GM10847 (cell line): ENCODE data around the gene PLEKHA6.

Experiments used
- POLR2A ChIP-seq: IDR thresholded peaks from 2 replicates; pipeline ENCODE4 v1.6.1; 2011; ENCODE audit not compliant: insufficient read length; ENCODE audit errors: extremely low read depth

Gene PLEKHA6

DNA sequence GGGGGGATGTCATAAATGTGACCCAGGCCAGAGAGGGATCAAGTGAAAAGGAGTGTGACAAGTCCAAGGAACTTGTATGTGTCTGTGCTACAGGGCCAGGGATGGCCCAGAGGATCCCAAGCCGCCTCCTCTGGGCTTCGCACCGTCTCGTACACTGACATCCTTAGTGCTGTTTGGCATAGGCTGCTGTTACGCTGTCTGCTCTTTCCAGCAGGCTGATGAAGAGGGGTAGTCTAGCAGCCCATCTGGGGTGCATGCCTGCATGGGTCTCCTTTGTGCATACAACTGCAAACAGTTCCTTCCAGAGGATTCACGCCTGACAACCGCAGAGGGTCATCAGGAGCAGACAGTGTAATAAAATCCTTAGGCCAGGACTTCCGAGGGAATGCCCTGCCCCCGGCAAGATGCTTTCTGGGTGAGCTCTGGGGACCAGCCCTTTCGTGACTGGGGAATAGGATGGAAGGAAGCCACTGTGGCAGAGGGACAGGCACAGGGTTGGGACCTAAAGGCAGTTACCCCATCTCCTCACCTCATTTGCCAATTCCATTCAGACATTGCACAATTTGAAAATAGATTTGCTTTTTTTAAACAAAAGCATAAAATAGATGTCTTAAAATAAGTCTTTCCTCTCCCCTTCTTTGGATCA, 139.6 kb downstream of the PLEKHA6 start:
- no peak for TF ChIP-seq POLR2A

DNA sequence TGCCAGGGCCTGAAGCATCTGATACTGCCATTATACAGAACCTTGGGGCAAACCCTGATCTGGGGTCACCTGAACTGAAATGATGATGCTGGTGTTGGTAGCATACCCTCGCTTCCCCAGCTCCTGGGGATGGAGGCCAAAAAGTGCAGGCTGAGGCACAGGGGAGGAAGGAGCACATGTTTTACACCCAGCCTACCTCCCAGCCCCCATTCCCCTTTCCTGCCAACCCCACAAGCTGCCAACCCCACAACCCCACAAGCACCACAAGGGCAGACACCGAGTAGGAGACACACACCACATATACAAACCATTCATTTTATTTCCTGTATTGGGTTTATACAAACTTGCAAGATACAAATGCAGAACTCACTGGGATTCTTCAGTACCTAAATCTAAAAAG, 141.2 kb downstream of the PLEKHA6 start:
- no peak for TF ChIP-seq POLR2A

DNA sequence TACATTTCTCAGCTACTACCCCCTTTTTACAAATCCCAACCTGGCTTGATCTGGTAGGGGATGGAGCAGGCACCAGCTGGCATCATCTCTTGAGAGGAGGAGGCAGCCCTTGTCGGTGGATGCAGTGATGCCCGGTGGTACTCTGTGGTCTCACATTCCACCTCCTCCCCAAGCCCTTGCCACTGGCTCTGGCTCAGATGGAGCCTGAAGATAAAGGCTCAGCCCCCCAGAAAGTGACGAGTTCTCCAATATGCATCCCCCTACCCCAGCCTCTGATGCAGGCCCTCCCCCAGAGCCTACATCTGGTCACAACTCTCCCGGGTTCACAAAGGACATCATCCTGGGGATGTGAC, 142.1 kb downstream of the PLEKHA6 start:
- TF ChIP-seq POLR2A, result no peak

DNA sequence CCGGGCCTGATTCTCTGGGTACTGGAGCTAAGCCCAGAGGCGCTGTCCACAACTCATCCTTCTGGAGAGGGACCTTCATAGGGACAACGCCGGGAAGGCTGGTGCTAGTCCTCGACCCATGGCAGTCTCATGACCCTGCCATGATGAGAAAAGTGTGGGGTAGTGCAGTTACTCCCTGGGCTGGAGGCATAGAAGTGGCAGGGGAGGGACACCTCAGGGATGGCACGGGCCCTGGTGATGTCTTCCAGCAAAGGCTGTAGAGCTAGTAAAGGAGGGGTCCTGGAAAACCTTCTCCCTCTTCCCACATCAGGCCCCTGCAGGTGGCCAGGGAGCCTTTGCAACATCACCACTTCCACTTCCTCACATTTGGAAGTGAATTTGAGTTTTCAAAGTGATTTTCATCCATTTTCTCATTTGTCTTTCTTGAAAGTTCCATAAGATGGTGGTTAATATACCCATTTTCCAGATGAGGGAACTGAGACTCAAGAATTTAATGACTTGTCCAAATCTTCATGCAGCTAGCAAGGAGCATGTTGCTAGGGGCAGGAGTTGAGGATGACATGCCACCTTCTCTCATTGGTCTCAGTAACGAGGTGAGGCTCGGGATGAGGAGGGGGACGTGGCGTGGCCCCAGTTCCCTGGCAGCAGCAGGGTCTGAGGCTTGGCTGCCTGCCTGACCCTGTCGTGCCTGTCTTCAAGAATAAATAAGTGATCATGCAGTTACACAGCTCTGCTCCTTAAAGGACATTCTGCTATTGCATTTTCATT, 142.7 kb downstream of the PLEKHA6 start:
- TF ChIP-seq POLR2A, result no peak

DNA sequence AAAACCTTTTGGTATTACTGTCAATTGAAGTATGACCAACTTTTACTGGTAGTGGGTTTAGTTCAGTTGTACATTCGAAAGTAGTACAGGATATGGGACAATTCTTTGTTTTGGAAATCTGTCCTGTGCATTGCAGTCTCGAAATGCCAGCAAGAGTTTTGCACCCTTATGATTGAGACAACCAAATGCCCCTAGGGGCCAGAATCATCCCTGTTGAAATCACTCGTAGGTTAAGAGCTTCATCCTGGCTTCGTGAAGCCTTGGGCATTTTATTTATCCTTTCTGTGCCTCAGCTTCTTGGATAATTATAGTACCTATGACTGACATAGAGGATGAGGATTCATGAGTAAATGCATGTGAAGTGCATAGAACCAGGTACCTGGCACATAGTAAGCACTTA, 143.5 kb downstream of the PLEKHA6 start:
- no peak for TF ChIP-seq POLR2A

DNA sequence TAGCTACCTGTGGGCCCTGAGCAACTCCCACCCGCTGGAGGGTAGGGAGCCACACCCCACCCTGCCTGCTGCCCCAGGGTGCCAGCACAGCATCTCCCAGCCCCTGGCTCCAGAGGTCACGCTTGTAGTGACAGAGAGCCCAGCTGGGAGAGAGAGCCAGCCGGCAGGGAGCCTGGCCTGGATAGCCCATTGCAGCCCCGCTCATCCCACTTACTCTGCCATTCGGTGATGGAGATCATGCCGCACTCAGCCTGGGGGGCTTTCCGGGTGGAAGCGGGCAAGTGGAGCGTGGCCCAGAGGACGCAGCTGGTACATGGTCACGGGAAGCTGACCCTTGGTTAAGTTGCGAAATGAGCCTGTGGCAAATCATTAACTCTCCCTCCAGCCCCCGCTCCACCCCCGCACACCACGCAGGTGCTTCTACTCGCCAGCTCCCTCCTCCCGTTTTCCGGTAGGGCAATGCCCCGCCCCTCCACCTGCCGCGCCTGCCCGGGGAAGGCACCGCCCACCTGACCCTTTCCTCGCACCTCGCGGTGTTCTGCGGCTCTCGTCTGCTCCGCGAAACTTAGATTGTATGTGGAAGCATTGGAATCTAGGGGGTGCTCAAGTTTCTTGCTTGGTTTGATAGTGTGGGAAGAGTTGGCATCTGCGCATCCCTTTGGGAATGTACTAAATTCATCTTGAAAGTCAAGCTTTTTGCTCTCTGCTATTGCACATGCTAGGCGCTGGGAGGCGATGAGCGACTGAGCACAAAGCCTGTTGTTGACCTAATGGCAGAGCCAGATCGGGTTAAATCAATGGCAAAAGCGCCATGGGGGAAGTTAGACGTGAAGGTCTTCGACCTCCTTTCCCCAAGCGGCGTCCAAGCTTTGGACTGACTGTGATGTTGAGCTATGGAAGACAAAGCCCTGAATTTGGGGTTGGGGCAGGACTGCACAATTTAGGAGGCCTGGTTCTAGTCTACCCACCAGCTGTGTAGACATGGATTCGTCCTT, 145.8 kb downstream of the PLEKHA6 start, which contains the start of gene GOLT1A:
Gene GOLT1A (minus strand): TSS at position 321 of the 995 bp plus-strand sequence. CDS start 82 bp downstream, at position 239.
- TF ChIP-seq POLR2A, result no peak

DNA sequence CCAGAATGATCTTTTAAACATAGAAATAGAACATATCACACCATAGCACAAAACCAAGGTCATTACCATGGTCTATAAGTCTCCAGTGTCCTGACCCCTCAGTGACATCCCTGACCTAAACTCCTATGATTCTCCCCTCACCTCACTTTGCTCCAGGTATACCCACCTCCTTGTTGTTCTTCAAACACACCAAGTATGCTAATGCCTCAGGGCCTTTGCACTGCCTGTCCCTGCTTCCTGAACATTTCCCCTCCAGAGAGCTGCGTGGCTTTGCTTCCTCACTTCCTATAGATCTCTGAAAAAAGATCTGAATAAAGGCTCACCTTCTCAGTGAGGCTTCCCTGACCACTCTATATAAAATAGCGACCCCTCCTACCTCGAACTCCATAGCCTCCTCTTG, 147.0 kb downstream of the PLEKHA6 start:
- TF ChIP-seq POLR2A, result no peak

DNA sequence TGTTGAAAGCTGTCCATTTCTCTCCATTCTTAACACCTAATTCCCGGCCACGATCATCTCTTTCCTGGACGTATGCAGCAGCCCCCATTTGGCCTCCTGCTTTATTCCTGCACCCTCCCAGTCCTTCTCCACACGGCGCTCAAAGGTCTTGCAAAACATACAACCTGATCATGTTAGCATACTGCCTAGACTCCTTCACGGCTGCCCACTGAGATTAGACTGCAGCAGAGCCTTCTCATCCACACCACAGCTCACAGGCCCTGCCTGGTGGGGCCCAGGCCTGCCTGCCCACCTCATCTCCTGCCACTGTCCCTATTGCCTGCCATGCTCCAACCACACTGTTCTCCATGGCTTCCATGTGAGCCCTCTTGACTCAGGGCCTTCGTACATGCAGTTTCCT, 148.7 kb downstream of the PLEKHA6 start:
- no peak for TF ChIP-seq POLR2A

DNA sequence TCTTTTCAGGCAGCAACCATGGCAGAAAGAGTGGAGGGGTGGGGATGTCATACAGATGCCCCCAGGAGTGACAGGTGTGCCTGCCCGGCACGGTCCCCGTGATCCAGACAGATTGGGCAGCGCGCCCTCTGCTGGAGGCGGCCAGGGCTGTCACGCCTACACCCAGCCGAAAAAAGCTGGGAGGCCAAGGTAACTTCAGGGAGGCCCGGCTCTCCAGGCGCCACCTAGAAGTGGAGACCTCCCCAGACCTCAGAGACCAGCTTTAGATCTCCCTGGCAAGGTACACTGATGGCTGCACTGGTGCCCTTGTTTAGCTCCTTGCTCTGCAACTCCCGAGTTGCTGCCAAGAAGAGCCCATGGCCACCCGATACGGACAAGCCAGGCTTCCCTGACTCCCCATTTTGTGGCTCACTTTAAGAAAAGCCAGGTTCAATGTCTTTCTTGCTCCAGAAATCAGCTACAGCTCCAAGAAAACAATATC, 152.6 kb downstream of the PLEKHA6 start:
- no peak for TF ChIP-seq POLR2A

DNA sequence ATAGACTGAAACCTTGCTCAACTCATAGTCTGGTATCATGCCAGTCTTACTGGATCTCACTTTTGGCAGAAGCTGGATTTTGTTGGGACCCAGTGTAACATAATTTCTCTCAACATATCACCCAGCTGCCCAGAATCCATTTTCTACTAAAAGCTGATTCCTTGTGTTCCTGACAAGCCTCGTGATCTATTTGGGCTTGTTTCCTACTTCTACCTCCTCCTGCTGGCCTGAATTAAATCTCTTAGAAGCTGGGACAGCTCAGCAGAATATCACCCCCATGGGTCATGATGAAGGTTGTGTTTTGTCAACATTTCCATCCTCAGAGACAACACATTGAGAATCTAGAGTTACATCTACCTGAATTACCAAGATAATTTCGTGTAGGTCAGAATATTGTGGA, 153.6 kb downstream of the PLEKHA6 start:
- no peak for TF ChIP-seq POLR2A

DNA sequence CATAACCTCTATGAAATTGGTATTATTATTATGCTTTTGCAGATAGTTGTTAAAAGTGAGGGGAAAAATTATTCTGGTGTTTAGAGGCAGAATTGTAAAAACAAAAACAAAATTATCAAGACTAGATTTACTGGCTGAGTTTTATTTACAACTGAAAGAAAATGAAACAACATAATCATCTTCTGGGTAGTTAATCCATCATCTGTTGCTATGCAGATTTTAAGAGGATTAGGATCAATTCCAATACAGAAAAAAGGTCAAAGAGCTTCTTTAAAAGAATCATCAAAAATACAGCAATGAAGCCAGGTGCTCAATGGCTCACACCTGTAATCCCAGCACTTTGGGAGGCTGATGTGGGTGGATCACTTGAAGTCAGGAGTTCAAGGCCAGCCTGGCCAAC, 154.2 kb downstream of the PLEKHA6 start:
- TF ChIP-seq POLR2A, result no peak

DNA sequence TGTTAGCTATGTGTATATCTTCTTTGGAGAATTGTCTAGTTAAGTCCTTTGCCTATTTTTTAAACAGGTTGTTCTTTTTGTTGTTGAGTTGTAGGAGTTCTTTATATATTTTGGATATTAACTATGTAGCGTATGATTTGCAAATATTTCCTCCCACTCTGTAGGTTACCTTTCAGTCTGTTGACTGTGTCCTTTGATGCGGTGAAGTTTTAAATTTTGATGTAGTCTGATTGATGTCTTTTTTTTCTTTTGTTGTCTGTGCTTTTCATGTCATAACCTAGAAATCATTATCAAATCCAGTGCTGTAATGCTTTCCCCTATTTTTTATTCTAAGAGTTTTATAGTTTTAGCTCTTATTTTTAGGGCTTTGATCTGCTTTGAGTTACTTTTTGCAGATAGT, 154.8 kb downstream of the PLEKHA6 start:
- TF ChIP-seq POLR2A, result no peak

DNA sequence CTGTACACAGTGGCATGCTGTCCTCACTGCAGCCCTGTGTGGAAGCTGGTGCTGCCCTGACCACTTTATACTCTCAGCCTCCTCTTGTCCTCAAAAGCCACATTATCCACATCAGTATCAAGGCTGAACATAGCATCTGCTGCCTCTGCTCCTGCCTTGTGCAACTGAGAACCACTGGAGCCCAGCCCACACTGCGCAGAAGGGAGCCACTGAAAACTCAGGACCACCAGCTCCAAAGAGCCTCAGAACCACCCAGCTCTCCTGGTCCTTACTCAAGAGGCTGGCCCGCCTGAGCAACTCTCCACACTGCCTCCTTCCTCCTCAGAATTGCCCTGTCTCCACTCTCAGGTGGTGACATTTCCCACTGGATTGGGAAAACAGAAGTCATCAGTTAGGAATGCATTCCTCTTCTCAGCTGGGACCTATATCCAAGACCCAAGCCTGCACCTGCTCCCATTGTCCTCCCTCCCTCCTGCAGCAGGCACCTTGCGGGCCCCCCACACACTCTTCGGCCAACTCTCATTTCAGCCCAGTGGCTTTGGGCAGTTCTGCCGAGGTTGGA, 156.4 kb downstream of the PLEKHA6 start:
- TF ChIP-seq POLR2A, result no peak

DNA sequence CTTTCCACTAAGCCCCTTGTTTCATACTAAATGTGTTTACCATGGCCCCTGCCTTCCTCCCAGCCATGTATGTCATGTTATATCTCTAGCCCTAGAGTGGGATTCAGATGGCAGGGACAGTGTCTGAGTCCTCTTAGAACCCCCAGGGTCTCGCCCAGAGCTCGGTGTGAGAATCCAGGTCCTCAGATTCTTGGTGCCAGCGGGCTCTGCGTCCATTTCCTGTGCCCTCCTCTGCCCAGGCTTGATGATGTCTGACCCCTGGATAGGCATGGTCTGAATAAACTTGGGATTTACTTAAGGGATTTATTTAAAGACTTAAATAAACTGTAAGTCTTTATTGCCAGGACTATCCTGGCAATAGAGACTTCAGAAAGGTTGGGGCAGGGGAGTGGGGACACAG, 157.2 kb downstream of the PLEKHA6 start:
- TF ChIP-seq POLR2A, result no peak
